SK-N-SH (cell line): ENCODE results near the gene U2SURP.

Experiments
- CTCF ChIP-seq: fragments of 200-600 bp; sonication (generic); IDR thresholded peaks from 2 replicates; pipeline ENCODE4 v1.6.1; 2017; ENCODE audit warnings: antibody characterized with exemption, mild to moderate bottlenecking, moderate library complexity
- EP300 ChIP-seq, 2 experiments: IDR thresholded peaks; 2 replicates each; pipeline versions ENCODE4 v1.4.0 to v1.6.1; 2012; ENCODE audit warnings: borderline replicate concordance in 1 of 2, low read depth in 1 of 2, low read length in 1 of 2
- NRF1 ChIP-seq: IDR thresholded peaks from 2 replicates; pipeline ENCODE4 v1.6.1; 2012; ENCODE audit warnings: low read depth, mild to moderate bottlenecking, low read length

- TF ChIP-seq EP300 (IDR thresholded peaks at IDR 0.05; ENCODE audit: borderline replicate concordance in 1 of 2, low read depth in 1 of 2, low read length in 1 of 2) (no peak), CTCF (no peak), NRF1 (no peak)
Observed at GRCh38 chr3:143084856-143085731, 83.7 kb downstream of the U2SURP start.
